Hematopoietic multipotent progenitor cell treated with erythropoietin and hydrocortisone succinate and interleukin-3 and kit ligand, for 6 days (in vitro differentiated cells): ENCODE measurements around the gene RAB11FIP5.
"Not testable (repeated sequence)": the region's sequence is repeated elsewhere in the genome, so short reads cannot be mapped to it uniquely, and the experiment has no call there.

Source experiments
- DNase-seq: peaks from one replicate; pipeline ENCODE4 v3.0.0-alpha.2; 2015

Gene RAB11FIP5

GRCh38 chr2:73069855-73070642 lies 42.7 kb downstream of the RAB11FIP5 start:
- peak; percentile 54 for DNase-seq

DNA sequence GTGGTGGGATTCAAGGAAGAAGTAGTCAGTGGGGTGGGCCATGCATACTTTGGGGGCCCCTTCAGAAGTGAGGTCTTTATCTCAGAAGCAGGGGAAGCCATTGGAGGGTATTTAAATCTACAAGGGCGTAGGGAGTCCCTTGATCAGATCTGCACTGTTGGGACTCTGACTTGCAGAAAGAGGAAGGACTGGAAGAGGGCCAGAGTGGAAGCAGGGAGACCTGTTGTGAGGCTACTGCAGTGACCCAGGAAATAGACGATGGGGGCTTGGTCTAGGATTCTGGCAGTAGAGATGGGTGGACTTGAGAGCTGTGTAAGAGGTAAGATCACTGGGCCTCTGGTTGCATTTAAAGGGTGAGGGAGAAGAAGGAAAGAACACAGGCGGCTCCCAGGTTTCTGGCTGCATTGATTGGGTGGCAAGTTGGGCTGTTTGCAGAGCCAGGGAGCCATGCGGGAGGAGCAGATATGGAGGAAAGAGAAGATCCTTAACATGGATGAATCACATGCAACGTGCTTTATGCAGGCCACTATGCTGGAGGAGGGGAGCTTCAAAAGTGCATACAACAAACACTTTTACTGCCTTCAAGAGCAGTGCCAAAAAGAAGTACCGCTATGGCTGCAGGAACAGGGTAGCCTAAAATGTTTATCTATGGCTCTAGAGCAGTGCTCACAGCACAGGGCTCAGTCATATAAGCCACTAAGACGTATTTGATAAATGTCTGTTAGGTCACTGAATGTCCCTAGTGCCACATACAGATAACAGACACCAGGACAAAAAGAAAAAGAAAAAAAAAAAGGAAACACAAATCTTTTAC lies 43.5 kb downstream of the RAB11FIP5 start:
- DNase-seq = peak; percentile 81

DNA sequence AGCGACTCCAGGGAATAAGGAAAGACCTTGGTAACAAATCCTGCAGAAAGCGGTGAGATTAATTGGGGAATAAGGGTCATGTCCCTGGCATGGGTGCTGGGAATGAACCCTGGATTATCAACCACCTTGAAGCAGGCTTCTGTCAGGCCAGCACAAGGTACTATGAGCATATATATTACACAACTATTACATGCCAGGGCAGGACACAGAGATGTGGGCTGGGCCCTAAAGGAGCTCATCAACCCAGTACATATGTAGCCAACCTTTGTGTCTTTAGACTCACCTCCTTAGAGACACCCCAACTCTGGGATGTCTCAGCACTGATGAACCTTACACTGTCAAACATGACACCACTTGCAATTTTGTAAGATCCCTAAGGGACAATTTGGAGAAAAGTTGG lies 44.6 kb downstream of the RAB11FIP5 start:
- DNase-seq = no peak

- no peak for DNase-seq
These were observed 45.7 kb downstream of the RAB11FIP5 start for GRCh38 chr2:73067043-73067442.

DNA sequence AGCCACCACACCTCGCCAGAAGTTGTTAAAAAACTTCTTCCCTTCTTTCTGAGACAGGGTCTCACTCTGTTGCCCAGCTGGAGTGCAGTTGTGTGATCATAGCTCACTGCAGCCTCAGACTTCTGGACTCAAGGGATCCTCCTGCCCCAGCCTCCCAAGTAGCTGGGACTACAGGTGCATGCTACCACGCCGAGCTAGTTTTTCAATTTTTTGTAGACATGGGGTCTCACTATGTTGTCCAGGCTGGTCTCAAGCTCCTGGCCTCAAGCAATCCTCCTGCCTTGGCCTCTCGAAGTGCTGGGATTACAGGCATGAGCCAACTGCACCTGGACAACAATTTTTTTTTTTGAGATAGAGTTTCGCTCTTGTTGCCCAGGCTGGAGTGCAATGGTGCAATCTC lies 47.7 kb downstream of the RAB11FIP5 start:
- not testable (repeated sequence) for DNase-seq

DNA sequence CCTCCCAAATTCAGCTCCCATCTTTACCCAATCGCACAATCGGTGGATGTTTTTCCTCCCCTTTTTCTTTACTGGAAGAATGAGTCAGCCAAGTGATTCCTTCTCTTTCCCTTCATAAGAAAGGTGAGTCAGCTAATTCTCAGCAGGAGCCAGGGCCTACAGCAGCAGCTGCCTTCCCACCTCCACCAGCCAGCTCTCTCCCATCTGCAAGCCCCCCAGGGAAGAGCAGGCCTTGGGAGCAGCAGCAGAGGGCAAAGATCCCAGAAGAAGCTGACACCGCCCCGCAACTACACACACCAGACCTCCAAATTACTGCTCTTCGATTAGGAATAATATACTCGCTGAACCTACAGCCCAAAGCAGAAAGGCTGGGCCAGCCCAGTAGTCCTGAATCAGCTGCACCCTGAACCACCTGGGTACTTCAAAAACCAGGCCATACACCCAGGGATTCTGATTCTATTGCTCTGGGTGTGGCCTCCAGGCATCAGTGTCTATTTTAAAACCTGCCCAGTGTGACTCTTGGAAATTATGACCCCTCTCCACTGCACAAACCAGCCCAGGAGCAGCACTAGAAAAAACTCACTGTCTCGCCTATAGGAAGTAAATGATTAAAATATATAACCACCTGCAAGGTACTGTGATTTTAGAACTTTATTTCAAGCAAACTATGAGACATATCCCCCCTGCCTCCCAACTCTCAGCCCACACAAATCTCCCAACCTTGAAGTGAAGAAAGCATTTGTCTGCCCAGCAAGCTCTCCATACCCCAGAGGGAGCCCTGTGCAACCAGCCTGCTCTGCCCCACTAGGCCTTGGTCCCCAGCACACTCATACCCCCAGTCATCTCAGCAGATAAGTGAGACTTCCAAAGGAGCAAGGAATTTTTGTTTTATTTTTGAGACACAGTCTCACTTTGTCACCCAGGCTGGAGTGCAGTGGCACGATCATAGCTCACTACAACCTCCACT lies 48.6 kb downstream of the RAB11FIP5 start:
- DNase-seq = no peak

- DNase-seq = no peak
These were observed 49.3 kb downstream of the RAB11FIP5 start for GRCh38 chr2:73063472-73063871.

- DNase-seq = no peak
These were observed 53.6 kb downstream of the RAB11FIP5 start for GRCh38 chr2:73059106-73059505.

GRCh38 chr2:73054980-73055379 lies 57.8 kb downstream of the RAB11FIP5 start:
- DNase-seq = no peak

GRCh38 chr2:73053316-73054114 lies 59.2 kb downstream of the RAB11FIP5 start:
- no peak for DNase-seq

DNA sequence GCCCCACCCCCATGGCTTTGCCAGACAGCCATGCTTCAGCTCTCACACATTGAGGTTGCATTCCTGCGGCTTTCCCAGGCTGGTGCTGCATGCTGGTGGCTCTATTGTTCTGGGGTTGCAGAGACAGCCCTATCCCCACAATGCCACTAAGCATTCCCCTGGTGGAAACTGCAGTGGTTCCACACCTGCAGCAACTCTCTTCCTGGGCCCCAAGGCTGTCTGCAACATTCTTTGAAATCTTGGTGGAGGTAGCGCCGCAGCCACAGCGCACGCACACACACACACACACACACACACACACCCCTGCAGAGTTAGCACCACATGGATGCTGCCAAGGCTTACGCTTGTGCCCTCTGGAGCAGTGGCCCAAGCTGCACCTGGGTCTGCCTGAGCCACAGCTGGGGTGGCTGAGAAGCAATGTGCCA lies 62.6 kb downstream of the RAB11FIP5 start:
- DNase-seq = no peak

GRCh38 chr2:73043929-73044832 lies 68.6 kb downstream of the RAB11FIP5 start:
- DNase-seq = no peak

DNA sequence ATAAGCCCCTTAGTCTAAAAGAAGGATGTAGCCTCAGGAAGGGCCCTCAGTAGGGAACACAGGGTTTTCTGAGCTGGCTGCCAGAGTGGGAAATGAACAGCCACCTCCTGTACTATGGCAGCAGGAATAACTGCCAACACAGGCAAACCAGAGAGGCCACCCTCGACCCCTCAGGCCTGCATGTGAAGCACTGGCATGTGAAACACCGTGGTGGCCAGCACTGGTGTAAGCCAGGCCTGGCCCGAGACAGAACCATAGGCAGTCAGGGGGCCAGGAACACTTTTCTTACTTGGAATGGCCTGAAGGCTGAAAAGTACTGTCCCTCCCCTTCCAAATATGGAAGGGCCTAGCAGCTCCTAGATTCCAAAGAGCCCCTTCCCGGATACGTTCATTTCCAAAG lies 69.5 kb downstream of the RAB11FIP5 start:
- no peak for DNase-seq

DNA sequence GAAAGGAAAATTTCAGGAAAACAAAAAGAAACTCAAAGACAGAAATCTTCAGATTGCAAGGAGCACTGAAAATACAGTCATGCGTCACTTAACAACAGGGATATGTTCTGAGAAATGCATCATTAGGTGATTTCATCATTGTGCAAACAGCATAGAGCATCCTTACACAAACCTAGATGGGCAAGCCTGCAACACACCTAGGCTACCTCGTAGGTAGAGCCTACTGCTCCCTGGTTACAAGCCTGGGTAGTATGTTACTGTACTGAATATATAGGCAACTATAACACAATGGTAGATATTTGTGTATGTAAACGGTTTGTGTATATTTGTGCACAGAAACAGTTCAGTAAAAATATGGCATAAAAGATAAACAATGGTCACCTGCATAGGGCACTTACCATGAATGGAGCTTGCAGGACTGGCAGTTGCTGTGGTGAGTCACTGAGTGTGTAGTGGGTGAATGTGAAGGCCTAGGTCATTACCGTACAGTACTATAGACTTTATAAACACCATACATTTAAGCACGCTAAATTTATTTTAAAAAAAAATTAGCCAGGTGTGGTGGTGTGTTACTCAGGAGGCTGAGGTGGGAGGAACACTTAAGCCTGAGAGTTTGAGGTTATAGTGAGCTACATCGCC lies 74.7 kb downstream of the RAB11FIP5 start:
- no peak for DNase-seq

- DNase-seq = no peak
These were observed 76.0 kb downstream of the RAB11FIP5 start for GRCh38 chr2:73036766-73037165.

GRCh38 chr2:73035899-73036711 lies 76.6 kb downstream of the RAB11FIP5 start:
- DNase-seq = peak; percentile 37

DNA sequence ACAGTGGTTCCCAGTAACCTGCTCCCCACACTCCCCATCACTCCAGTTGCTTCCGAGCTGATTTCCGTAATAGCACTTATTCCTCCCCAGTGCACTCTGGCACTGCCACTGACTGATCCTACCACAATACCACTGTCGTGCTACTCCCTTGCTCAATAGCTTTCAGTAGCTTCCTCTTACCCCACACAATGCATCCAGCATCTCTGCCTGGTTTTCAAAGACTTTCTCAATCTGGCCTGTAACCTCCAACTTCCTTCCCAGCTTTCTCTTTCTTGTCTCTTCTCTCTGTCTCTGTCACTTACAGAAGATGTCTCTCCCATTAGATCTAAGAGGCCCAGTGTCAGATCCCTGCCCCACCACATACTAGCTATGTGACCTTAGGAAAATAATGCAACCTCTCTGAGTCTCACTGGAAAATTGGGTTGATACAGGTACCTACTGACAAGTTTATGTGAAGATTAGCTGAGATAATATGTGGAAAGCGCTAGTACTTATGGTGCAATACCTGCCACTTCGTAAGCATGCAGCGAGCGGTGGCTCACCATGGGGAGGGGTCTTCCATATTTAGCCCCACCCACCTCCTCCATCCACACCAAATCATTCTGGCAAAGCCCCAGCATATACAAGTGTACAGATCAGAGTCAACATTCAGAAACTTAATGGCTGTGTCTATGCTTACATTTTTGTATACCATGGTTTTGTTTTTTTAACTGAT lies 77.9 kb downstream of the RAB11FIP5 start:
- peak; percentile 65 for DNase-seq

- DNase-seq = peak; percentile 19
These were observed 78.9 kb downstream of the RAB11FIP5 start for GRCh38 chr2:73033766-73034381.
